Heart left ventricle (tissue), 16 donors: ENCODE measurements around the gene MSI2. TPM values are rescaled to one million over a fixed set of nuclear protein-coding genes. Genes with fewer than 3 reads are reported as not detected.
A peak's percentile ranks its signal among the peaks of the same experiment; 100 is the strongest.

Source experiments
- ATAC-seq, 4 donors: fragments of 200-7000 bp; cut with Tn5 transposase; one replicate each; pipeline ENCODE4 v1.9.1; 2020 to 2022; ENCODE audit warnings: moderate library complexity in 4 of 4, mild to moderate bottlenecking in 3 of 4, moderate number of reproducible peaks in 1 of 4
- DNase-seq, 5 donors: peaks; one replicate each; pipeline ENCODE4 v3.0.0-alpha.2; 2020
- H3K27ac ChIP-seq, 12 donors: fragments of 200-600 bp; sonication (generic) in 4 of 12; one replicate each; pipeline versions ENCODE4 v1.5.0 to v1.8.0; 2016 to 2022; ENCODE audit warnings: mild to moderate bottlenecking in 2 of 12
- H3K27me3 ChIP-seq, 9 donors: fragments of 200-600 bp; sonication (generic) in 2 of 9; one replicate each; pipeline versions ENCODE4 v1.5.1 to v1.8.0; 2016 to 2022; ENCODE audit warnings: mild to moderate bottlenecking in 3 of 9
- H3K36me3 ChIP-seq, 9 donors: fragments of 200-600 bp; sonication (generic) in 2 of 9; one replicate each; pipeline versions ENCODE4 v1.5.0 to v1.8.0; 2018 to 2022; ENCODE audit warnings: mild to moderate bottlenecking in 2 of 9
- H3K4me1 ChIP-seq, 12 donors: fragments of 200-600 bp; sonication (generic) in 4 of 12; one replicate each; pipeline versions ENCODE4 v1.5.0 to v1.8.0; 2016 to 2022; ENCODE audit warnings: mild to moderate bottlenecking in 3 of 12
- H3K4me3 ChIP-seq, 12 donors: fragments of 200-600 bp; sonication (generic) in 4 of 12; one replicate each; pipeline versions ENCODE4 v1.5.0 to v1.8.0; 2017 to 2022; ENCODE audit warnings: mild to moderate bottlenecking in 9 of 12, moderate library complexity in 4 of 12
- H3K9me3 ChIP-seq, 12 donors: fragments of 200-600 bp; sonication (generic) in 4 of 12; one replicate each; pipeline versions ENCODE4 v1.5.0 to v1.8.0; 2016 to 2022; ENCODE audit warnings: mild to moderate bottlenecking in 1 of 12
- CTCF ChIP-seq, 12 donors: fragments of 200-600 bp; sonication (generic) in 4 of 12; IDR thresholded peaks; one replicate each; pipeline versions ENCODE4 v1.5.0 to v1.8.0; 2018 to 2022; ENCODE audit warnings: antibody characterized with exemption in 12 of 12, mild to moderate bottlenecking in 5 of 12
- POLR2A ChIP-seq, 2 donors: fragments of 450-650 bp; IDR thresholded peaks; one replicate each; pipeline ENCODE4 v1.6.1; 2017; ENCODE audit warnings: antibody characterized with exemption in 2 of 2, mild to moderate bottlenecking in 2 of 2, moderate library complexity in 2 of 2
- WGBS, 4 donors: extraction: QIAGEN DNeasy Blood & Tissue Kit in 2 of 4; methylation state at CpG; one replicate each; pipeline versions ENCODE4 v1.1.5 to v1.1.7; 2013 to 2018; 5-methylcytosine and 5-hydroxymethylcytosine counted together
- intact Hi-C, 10 donors: fragments of 100-400 bp; cut with DNase I; formaldehyde crosslinking; loops; one replicate each; pipeline versions ENCODE4 v1.11.1 to v1.14.2; 2022
- polyA plus RNA-seq, 2 donors: library from polyadenylated mRNA; stranded (reverse); fragments of 200-250 nt; gene quantifications; one replicate each; pipeline ENCODE4 v1.2.3, GENCODE V29; 2013
- total RNA-seq, 9 donors: library from RNA; depleted of rRNA in 2 of 9; stranded (reverse); fragments of >200 nt in 2 of 9; fragmentation: NEBNext Ultra II Directional in 3 of 9; extraction: Animal tissue kit (Norgen Biotek cat#: 25700) in 3 of 9; gene quantifications; one replicate each; pipeline versions ENCODE4 v1.1.0 to v1.2.4, GENCODE V29; 2016 to 2023
- donor health status: ischemic (EF 13 %, LVEDD 7.1; RV severe dilation, severe dysfunction).
- donor health status: healthy with polysubstance abuse.
- donor health status: DM: no; HTN: yes; CAD: no.
- donor health status: DM: no; HTN: no; CAD: no.
- donor health status: ischemic (EF 25% LVEDD 6.9; RV normal size, moderate dysfunction).
- donor health status: ischemic (EF 25% LVEDD 5.7; RV mildly dilated, moderate dysfunction).
- donor health status: healthy.
- donor health status: DM: yes; HTN: yes; CAD: no.
- donor health status: ischemic (EF 35%, LVEDD 5.7; RV mildly dilated, moderate dysfunction).
- donor health status: nonischemic (EF 11% LVEDD 7.7; RV severe dilation, severe dysfunction).
- donor health status: DM: yes; HTN: yes; CAD: no.
- donor health status: PGD.
- donor health status: ischemic (EF 29% LVEDD 5.4; RV normal size, mild dysfunction).
- donor health status: nonischemic (EF 23%, LVEDD 6.1; RV moderate dilation, normal function).

MSI2 gene
- total and polyA plus RNA-seq, 11 donors = 35.9 to 120 (median 104) TPM

- TF ChIP-seq CTCF (IDR thresholded peaks at IDR 0.05) (peak; percentile 16 to 80 (median 56)), POLR2A (IDR thresholded peaks at IDR 0.05) (no peak)
- peak; percentile 74 to 86 (median 84) for ATAC-seq
- H3K27ac ChIP-seq = peak overlapping the region; percentile 11 to 87 (median 69)
- peak overlapping the region in 1 of 12 donors; percentile 7 for H3K4me3 ChIP-seq
- peak; percentile 76 to 88 (median 78) for DNase-seq
- H3K36me3 ChIP-seq = no peaks in the 10 kb centered on the region
- no peaks in the 10 kb centered on the region for H3K27me3 ChIP-seq
- H3K9me3 ChIP-seq = no peaks in the 10 kb centered on the region
- 8 to 20% (median 15%) methylated on average over 14 to 15 of the region's 15 CpGs for WGBS, 4 donors
- H3K4me1 ChIP-seq = peaks cover 4 to 90% (median 57%) of the 10 kb centered on the region in 12 donors
- intact Hi-C loops = loop anchor here in 8 of 10 donors (5.0 to 10.0 kb wide), 9 partner anchors 73 to 224 kb away; partner anchors contain the start of gene MSI2 (in 3 of the 8)
Observed at GRCh38 chr17:57440522-57441269, 184.4 kb downstream of the MSI2 start.

GRCh38 chr17:57441270-57441600, 184.9 kb downstream of the MSI2 start:
- peak overlapping the region; percentile 11 to 87 (median 69) for H3K27ac ChIP-seq
- ATAC-seq (no peak), DNase-seq (no peak)
- H3K9me3 ChIP-seq = no peaks in the 10 kb centered on the region
- H3K27me3 ChIP-seq = no peaks in the 10 kb centered on the region
- H3K4me1 ChIP-seq = peaks cover 4 to 95% (median 57%) of the 10 kb centered on the region in 12 donors
- WGBS, 4 donors = 40 to 81% (median 75%) methylated on average over 1 of the region's 1 CpG
- no peaks in the 10 kb centered on the region for H3K36me3 ChIP-seq
- intact Hi-C loops = loop anchor here in 8 of 10 donors (5.0 to 10.0 kb wide), 9 partner anchors 74 to 224 kb away; partner anchors contain the start of gene MSI2 (in 3 of the 8)
- TF ChIP-seq POLR2A (IDR thresholded peaks at IDR 0.05) (no peak), CTCF (IDR thresholded peaks at IDR 0.05) (no peak)
- H3K4me3 ChIP-seq = no peak overlapping the region

- no peak for ATAC-seq
- H3K4me1 ChIP-seq = peaks cover 4 to 89% (median 53%) of the 10 kb centered on the region in 12 donors
- TF ChIP-seq CTCF (IDR thresholded peaks at IDR 0.05) = no peak
- TF ChIP-seq POLR2A (IDR thresholded peaks at IDR 0.05) = no peak
Observed at GRCh38 chr17:57442401-57442823, 186.1 kb downstream of the MSI2 start.

GRCh38 chr17:57442914-57443571, 186.7 kb downstream of the MSI2 start:
- ATAC-seq = peak in 3 of 4 donors; percentile 40 to 49 (median 44)
- Histone ChIP-seq H3K9me3 (no peaks in the 10 kb centered on the region), H3K4me3 (no peak overlapping the region), H3K27me3 (no peaks in the 10 kb centered on the region), H3K27ac (peak overlapping the region in 7 of 12 donors; percentile 6 to 77 (median 56)), H3K4me1 (peaks cover 4 to 84% (median 52%) of the 10 kb centered on the region in 12 donors), H3K36me3 (no peaks in the 10 kb centered on the region)
- no peak for TF ChIP-seq POLR2A (IDR thresholded peaks at IDR 0.05)
- no peak for TF ChIP-seq CTCF (IDR thresholded peaks at IDR 0.05)
- peak in 4 of 5 donors; percentile 43 to 75 (median 58) for DNase-seq
- intact Hi-C loops = loop anchor here in 8 of 10 donors (5.0 to 10.0 kb wide), 9 partner anchors 76 to 222 kb away; partner anchors contain the start of gene MSI2 (in 3 of the 8)
- WGBS, 4 donors = 35 to 52% (median 48%) methylated on average over 16 of the region's 16 CpGs

More at GRCh38 chr17:57442401-57442823, 186.1 kb downstream of the MSI2 start:
- no peak for DNase-seq
- no peaks in the 10 kb centered on the region for H3K36me3 ChIP-seq
- H3K4me3 ChIP-seq = no peak overlapping the region
- no peaks in the 10 kb centered on the region for H3K27me3 ChIP-seq
- H3K9me3 ChIP-seq = no peaks in the 10 kb centered on the region
- H3K27ac ChIP-seq = peak overlapping the region in 6 of 12 donors; percentile 10 to 77 (median 68)
- intact Hi-C loops = loop anchor here in 8 of 10 donors (5.0 to 10.0 kb wide), 9 partner anchors 75 to 222 kb away; partner anchors contain the start of gene MSI2 (in 3 of the 8)
- WGBS, 4 donors = 77 to 88% (median 85%) methylated on average over 9 of the region's 9 CpGs
